ENCODE results near the gene CYB5A.
"Not testable (repeated sequence)": the region's sequence is repeated elsewhere in the genome, so short reads cannot be mapped to it uniquely, and the experiment has no call there.

CYB5A gene

GRCh38 chr18:74288041-74288440 is 3.7 kb downstream of the CYB5A start:
- no peak for ATAC-seq
- H3K4me3 Mint-ChIP-seq, result no peak overlapping the region
- H3K36me3 Mint-ChIP-seq (ENCODE audit: low read depth), result peaks cover 4% of the 10 kb centered on the region
- H3K4me1 Mint-ChIP-seq, result peaks cover 28% of the 10 kb centered on the region
- no peak overlapping the region for H3K27ac Mint-ChIP-seq
- no peaks in the 10 kb centered on the region for H3K9me3 Mint-ChIP-seq
- H3K27me3 Mint-ChIP-seq, result peaks cover 1% of the 10 kb centered on the region
- DNase-seq, result no peak

- Mint-ChIP-seq H3K4me1 (peaks cover 30% of the 10 kb centered on the region), H3K36me3 (ENCODE audit: low read depth) (peaks cover 2% of the 10 kb centered on the region), H3K4me3 (no peak overlapping the region), H3K27me3 (no peaks in the 10 kb centered on the region), H3K27ac (no peak overlapping the region), H3K9me3 (no peaks in the 10 kb centered on the region)
- DNase-seq (no peak), ATAC-seq (no peak)
Measured at GRCh38 chr18:74286856-74287255, 4.9 kb downstream of the CYB5A start.

GRCh38 chr18:74286106-74286855 is 5.5 kb downstream of the CYB5A start:
- H3K27ac Mint-ChIP-seq, result no peak overlapping the region
- peaks cover 27% of the 10 kb centered on the region for H3K4me1 Mint-ChIP-seq
- ATAC-seq (no peak), DNase-seq (no peak)
- no peaks in the 10 kb centered on the region for H3K27me3 Mint-ChIP-seq
- no peak overlapping the region for H3K4me3 Mint-ChIP-seq
- no peaks in the 10 kb centered on the region for H3K9me3 Mint-ChIP-seq
- no peaks in the 10 kb centered on the region for H3K36me3 Mint-ChIP-seq (ENCODE audit: low read depth)

GRCh38 chr18:74285583-74285982 is 6.2 kb downstream of the CYB5A start:
- H3K27ac Mint-ChIP-seq; H3K9me3 Mint-ChIP-seq; ATAC-seq; H3K36me3 Mint-ChIP-seq (ENCODE audit: low read depth); H3K27me3 Mint-ChIP-seq; H3K4me3 Mint-ChIP-seq; DNase-seq: not testable (repeated sequence)
- H3K4me1 Mint-ChIP-seq, result peaks cover 26% of the 10 kb centered on the region

GRCh38 chr18:74284980-74285355 is 6.8 kb downstream of the CYB5A start:
- no peaks in the 10 kb centered on the region for H3K27me3 Mint-ChIP-seq
- H3K36me3 Mint-ChIP-seq (ENCODE audit: low read depth), result peaks cover 3% of the 10 kb centered on the region
- H3K4me3 Mint-ChIP-seq, result no peak overlapping the region
- no peaks in the 10 kb centered on the region for H3K9me3 Mint-ChIP-seq
- DNase-seq (no peak), ATAC-seq (no peak)
- H3K4me1 Mint-ChIP-seq, result peaks cover 23% of the 10 kb centered on the region
- no peak overlapping the region for H3K27ac Mint-ChIP-seq

- H3K4me1 Mint-ChIP-seq, result peaks cover 20% of the 10 kb centered on the region
- peaks cover 3% of the 10 kb centered on the region for H3K36me3 Mint-ChIP-seq (ENCODE audit: low read depth)
- no peak for DNase-seq
- ATAC-seq, result no peak
- no peaks in the 10 kb centered on the region for H3K9me3 Mint-ChIP-seq
- no peak overlapping the region for H3K4me3 Mint-ChIP-seq
- H3K27ac Mint-ChIP-seq, result no peak overlapping the region
- H3K27me3 Mint-ChIP-seq, result no peaks in the 10 kb centered on the region
Measured at GRCh38 chr18:74284191-74284979, 7.4 kb downstream of the CYB5A start.

- no peaks in the 10 kb centered on the region for H3K9me3 Mint-ChIP-seq
- H3K4me1 Mint-ChIP-seq, result peaks cover 20% of the 10 kb centered on the region
- H3K36me3 Mint-ChIP-seq (ENCODE audit: low read depth), result peaks cover 3% of the 10 kb centered on the region
- H3K4me3 Mint-ChIP-seq, result no peak overlapping the region
- DNase-seq, result no peak
- H3K27ac Mint-ChIP-seq, result no peak overlapping the region
- H3K27me3 Mint-ChIP-seq, result no peaks in the 10 kb centered on the region
- ATAC-seq, result no peak
Measured at GRCh38 chr18:74283646-74284045, 8.1 kb downstream of the CYB5A start.

- Mint-ChIP-seq H3K4me1 (peaks cover 20% of the 10 kb centered on the region), H3K27me3 (no peaks in the 10 kb centered on the region), H3K9me3 (no peaks in the 10 kb centered on the region), H3K27ac (peak overlapping the region; percentile 29), H3K36me3 (ENCODE audit: low read depth) (peaks cover 3% of the 10 kb centered on the region), H3K4me3 (no peak overlapping the region)
- ATAC-seq (peak; percentile 76), DNase-seq (no peak)
Measured at GRCh38 chr18:74282755-74283554, 8.8 kb downstream of the CYB5A start.

- no peak overlapping the region for H3K4me3 Mint-ChIP-seq
- peaks cover 3% of the 10 kb centered on the region for H3K36me3 Mint-ChIP-seq (ENCODE audit: low read depth)
- H3K27me3 Mint-ChIP-seq, result no peaks in the 10 kb centered on the region
- H3K9me3 Mint-ChIP-seq, result no peaks in the 10 kb centered on the region
- DNase-seq (no peak), ATAC-seq (no peak)
- H3K4me1 Mint-ChIP-seq, result peaks cover 18% of the 10 kb centered on the region
- peak overlapping the region; percentile 29 for H3K27ac Mint-ChIP-seq
Measured at GRCh38 chr18:74281980-74282754, 9.6 kb downstream of the CYB5A start.

GRCh38 chr18:74281011-74281979 is 10.5 kb downstream of the CYB5A start:
- no peak for DNase-seq
- no peaks in the 10 kb centered on the region for H3K9me3 Mint-ChIP-seq
- H3K27ac Mint-ChIP-seq, result no peak overlapping the region
- H3K4me1 Mint-ChIP-seq, result peaks cover 18% of the 10 kb centered on the region
- no peaks in the 10 kb centered on the region for H3K27me3 Mint-ChIP-seq
- ATAC-seq, result no peak
- no peak overlapping the region for H3K4me3 Mint-ChIP-seq
- peaks cover 3% of the 10 kb centered on the region for H3K36me3 Mint-ChIP-seq (ENCODE audit: low read depth)

GRCh38 chr18:74278983-74279382 is 12.8 kb downstream of the CYB5A start:
- Mint-ChIP-seq H3K27me3 (no peaks in the 10 kb centered on the region), H3K4me3 (no peak overlapping the region), H3K27ac (no peak overlapping the region), H3K4me1 (peaks cover 18% of the 10 kb centered on the region), H3K36me3 (ENCODE audit: low read depth) (peaks cover 6% of the 10 kb centered on the region), H3K9me3 (no peaks in the 10 kb centered on the region)
- DNase-seq (no peak), ATAC-seq (no peak)

- Mint-ChIP-seq H3K9me3 (no peaks in the 10 kb centered on the region), H3K4me1 (peaks cover 12% of the 10 kb centered on the region), H3K27ac (no peak overlapping the region), H3K36me3 (ENCODE audit: low read depth) (peaks cover 6% of the 10 kb centered on the region), H3K4me3 (no peak overlapping the region), H3K27me3 (no peaks in the 10 kb centered on the region)
- ATAC-seq (no peak), DNase-seq (no peak)
Measured at GRCh38 chr18:74278058-74278457, 13.7 kb downstream of the CYB5A start.

GRCh38 chr18:74277296-74277695 is 14.5 kb downstream of the CYB5A start:
- peaks cover 6% of the 10 kb centered on the region for H3K36me3 Mint-ChIP-seq (ENCODE audit: low read depth)
- H3K4me3 Mint-ChIP-seq, result no peak overlapping the region
- H3K27me3 Mint-ChIP-seq, result no peaks in the 10 kb centered on the region
- H3K27ac Mint-ChIP-seq, result no peak overlapping the region
- no peak for ATAC-seq
- H3K9me3 Mint-ChIP-seq, result no peaks in the 10 kb centered on the region
- peaks cover 4% of the 10 kb centered on the region for H3K4me1 Mint-ChIP-seq
- DNase-seq, result no peak

Measured in activated naive CD8-positive, alpha-beta T cell treated with anti-CD3 and anti-CD28 coated beads, Interleukin-2, amount 50 U/mL, for 24 hours (primary cell).